ENCODE measurements around the gene RAB17.
A peak's percentile ranks its signal among the peaks of the same experiment; 100 is the strongest.
"Not testable (repeated sequence)": the region's sequence is repeated elsewhere in the genome, so short reads cannot be mapped to it uniquely, and the experiment has no call there.

Gene RAB17

GRCh38 chr2:237598468-237599208 lies 8.1 kb upstream of the RAB17 start:
- no peak for DNase-seq (ENCODE audit: low spot score)

- DNase-seq (ENCODE audit: low spot score) = no peak
Observed at GRCh38 chr2:237597196-237598145, 6.9 kb upstream of the RAB17 start.

DNA sequence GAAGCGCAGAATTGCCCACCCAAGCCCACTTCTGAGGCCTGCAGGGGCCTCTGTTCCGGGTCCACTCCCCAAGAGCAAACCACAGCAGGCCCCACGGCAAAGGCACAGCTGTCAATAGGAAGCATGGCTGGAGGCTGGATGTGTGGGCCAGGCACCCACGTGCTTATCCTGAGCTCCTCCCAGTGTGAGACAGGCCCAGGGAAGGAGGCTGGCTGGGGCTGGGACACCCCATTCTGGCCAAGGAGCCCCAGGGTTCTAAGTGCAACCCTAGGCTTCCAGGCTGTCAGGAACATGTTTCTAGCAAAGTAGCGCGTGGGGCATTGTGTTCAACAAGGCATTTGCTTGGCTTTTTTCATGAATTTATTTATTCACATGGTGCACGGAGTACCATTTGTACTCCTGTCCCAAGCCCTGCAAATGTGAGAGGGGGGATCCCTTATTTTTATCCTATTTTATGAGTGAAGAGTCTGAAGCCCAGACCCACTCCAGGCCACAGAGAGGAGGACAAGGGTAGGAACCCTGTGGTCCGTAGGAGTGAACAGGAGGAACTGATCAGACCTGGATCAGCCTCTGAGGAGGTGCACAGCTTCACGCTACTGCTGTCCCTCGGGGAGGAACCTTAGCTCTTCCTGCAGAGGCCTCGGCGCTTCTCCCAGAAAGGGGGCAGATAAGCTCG lies 6.1 kb upstream of the RAB17 start:
- no peak for DNase-seq (ENCODE audit: low spot score)

GRCh38 chr2:237595829-237596519 lies 5.4 kb upstream of the RAB17 start:
- not testable (repeated sequence) for DNase-seq (ENCODE audit: low spot score)

DNA sequence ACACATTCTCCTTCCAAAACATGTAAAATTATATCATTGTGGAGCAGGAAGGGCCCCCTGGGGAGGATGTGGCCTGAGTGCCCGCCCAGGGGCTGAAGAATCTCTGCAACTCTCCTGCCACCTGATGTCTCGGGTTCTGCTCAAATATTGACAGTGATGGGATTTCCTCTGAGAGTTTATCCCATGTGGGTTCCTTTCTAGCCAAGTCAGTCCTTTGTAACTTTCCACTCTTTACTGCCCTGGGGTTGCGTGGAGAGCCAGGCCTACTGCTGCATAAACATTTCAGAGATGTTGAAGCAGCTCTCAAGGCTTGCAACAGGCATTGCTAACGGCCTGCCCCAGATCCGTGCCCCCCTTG lies 4.0 kb upstream of the RAB17 start:
- DNase-seq (ENCODE audit: low spot score) = no peak

DNA sequence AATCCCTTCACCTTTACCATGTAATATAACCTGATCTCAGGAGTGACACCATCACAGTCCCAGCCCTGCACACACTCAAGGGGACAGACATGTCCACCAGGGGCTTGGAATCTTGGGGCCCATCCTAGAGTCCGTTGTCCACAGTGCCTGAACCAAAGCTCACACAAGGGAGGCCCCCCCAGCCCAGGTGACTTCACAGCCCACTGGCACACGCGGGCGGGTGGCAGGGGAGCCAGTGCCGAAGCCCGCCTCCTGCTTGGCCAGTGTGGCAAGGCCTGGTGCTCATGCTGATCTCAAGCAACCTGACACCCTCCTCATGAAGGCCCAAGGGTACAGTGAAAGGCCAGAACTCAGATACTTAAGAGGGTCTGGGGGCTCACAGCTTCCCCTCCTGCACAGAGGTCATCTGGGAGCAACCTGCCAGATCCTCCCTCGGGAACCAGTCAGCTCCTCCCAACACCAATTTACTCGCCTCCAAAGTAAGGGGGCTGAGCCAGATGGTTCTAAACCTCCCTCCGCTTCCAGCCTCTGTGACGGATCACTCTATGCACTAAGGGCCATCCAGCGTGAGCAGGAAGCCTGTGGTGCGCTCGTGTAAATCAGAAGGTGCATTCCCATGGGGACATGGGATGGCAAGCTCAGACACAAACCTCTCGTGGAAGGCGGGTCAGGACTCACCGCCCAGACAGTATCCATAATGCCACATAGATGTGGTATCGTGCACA lies 3.2 kb upstream of the RAB17 start:
- DNase-seq (ENCODE audit: low spot score) = no peak

DNA sequence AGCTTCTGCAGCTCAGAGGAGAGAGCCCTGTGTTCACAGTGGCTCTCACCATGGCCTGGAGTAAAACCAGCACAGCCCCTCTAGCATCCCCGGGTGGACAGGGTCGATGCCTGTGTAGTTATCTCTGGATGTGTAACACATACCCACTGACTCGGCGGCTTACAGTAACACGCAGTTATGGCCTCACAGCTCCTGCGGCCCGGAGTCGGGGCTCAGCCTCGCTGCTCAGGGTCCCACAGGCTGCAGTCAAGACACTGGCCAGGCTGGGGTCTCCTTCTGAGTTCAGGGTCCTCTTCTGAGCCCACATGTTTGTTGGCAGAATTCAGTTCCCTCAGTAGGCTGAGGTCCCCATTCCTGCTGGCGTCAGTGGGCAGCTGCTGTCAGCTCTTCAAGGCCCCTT lies 2.5 kb upstream of the RAB17 start:
- no peak for DNase-seq (ENCODE audit: low spot score)

GRCh38 chr2:237592425-237592980 lies 2.0 kb upstream of the RAB17 start:
- DNase-seq (ENCODE audit: low spot score) = no peak

GRCh38 chr2:237591141-237591881 lies 777 bp upstream of the RAB17 start:
- no peak for DNase-seq (ENCODE audit: low spot score)

GRCh38 chr2:237588044-237588696 lies 2.4 kb downstream of the RAB17 start:
- no peak for DNase-seq (ENCODE audit: low spot score)

DNA sequence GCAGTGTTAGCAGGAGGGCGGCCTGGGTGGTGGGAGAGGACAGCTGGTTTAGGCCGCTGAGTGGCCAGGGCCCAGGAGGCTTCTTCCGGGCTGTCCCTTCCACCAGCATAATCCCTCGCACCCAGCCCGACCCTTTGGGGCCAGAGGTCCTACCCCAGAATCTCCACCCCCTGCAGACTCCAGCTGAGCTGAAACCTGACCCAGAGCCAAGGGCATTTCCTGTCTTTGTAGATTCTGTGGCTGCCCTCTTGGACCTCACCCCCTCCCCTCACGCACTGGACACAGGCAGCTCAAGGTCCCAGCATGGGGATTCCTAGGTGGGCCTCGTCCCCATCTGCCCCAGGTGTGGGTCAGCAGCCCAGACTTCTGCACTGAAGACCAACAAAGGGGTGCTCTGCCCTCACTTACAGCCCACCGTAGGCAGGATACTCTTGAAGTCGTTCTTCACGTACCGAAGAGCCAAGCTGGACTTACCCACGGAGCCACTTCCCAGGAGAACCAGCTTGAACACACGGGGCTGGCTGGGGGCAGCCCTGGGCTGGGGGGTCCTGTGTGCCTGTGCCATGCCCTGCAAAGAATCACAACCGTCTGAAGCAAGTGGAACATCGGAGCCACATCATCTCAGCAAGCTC lies 4.8 kb downstream of the RAB17 start:
- no peak for DNase-seq (ENCODE audit: low spot score)

GRCh38 chr2:237583385-237584295 lies 6.9 kb downstream of the RAB17 start:
- no peak for DNase-seq (ENCODE audit: low spot score)

- DNase-seq (ENCODE audit: low spot score) = peak; percentile 86
Observed at GRCh38 chr2:237581751-237582746, 8.5 kb downstream of the RAB17 start.

DNA sequence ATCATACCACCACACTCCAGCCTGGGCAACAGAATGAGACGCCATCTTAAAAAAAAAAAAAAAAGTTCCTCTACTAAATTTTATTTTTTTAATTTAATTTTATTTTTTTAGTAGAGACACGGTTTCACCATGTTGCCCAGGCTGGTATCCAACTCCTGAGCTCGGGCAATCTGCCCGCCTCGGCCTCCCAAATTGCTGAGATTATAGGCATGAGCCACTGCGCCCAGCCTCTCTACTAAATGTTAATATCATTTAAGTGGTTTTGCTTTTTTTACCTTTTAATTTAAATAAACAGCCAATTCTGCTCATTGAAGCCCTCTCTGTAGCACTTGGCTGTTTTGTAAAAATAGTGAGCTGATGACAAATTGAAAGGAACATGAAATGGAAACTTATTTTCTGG lies 9.2 kb downstream of the RAB17 start:
- DNase-seq (ENCODE audit: low spot score) = no peak

DNA sequence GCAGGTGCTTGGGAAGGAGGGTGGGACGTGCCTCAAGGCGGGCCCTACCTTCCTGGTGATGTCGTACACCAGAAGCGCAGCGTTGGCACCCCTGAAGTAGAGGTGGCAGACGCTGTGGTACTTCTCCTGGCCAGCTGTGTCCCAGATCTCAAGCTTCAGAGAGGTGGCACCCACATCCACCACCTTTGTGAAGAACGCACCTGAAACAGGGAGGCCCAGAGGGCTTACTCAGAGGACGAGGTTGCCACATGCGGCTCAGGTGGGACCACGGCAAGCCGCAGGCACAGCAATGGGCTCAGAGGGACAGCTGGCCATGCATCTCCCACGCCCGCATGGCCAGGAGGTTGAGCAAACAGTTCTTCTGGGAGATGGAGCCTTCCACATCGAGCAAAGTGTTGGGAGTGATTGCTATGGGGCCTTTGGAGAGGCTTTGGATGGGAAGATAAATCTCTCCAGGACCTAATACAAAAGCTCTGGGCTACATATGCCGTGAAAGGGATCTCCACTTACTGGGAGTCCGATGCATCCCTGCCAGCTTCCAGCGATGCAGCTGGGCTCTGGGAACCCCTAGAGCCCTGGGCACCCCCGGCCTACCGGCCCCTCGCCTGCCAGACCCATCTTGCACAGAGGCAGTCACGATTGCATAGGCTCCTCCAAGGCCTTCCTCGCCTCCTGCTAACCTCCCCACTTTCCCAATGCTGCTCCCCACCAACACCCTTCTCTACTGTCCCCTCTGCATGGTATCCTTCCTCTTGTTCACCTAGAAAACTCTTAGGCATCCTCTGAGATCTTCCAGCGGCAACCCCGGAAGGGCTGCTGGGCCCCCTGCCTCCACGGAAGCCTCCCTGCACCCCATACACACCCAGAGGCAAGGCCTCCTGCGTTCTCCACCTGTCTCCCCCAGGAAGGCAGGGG lies 12.3 kb downstream of the RAB17 start:
- no peak for DNase-seq (ENCODE audit: low spot score)

DNA sequence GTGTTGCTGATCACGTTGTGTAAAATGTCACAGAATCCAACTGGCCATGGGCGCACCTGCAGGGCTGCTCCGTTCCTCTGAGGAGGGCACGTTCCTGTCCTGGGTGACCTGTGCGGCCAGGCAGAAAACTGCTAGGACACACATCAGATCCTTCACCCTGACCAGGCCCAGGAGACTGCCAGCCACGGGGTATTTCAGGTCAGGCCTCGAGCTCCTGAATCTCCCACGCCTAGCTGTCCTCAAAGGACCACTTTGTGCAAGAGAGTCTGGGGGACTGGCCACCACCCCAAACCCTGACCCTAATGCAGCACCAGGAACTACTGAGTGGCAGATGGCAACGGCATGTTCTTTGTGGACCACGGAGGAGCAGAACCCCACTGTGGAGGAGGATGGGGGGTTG lies 13.1 kb downstream of the RAB17 start:
- no peak for DNase-seq (ENCODE audit: low spot score)
